GM21447 (cell line): ENCODE data around the gene VPS13D.

Experiments used
- ATAC-seq: cut with Tn5 transposase; IDR thresholded peaks from one replicate; pipeline ENCODE4 v1.9.1; 2021; ENCODE audit not compliant: unreplicated experiment

Gene VPS13D

DNA sequence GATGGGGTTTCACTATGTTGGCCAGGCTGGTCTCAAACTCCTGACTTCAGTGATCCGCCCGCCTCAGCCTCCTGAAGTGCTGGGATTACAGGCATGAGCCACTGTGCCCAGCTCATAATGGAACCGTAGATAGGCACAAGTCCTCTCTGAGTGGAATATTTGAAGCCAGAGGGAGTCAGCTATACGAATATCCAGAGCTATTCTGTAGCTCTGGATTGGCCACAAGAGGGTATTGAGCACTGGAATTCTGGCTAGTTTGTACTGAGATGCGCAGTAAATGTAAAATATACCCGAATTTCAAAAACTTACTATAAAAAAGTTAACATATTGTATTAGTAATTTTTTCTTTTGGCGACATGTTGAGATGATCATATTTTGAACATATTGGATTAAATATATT lies 851 bp upstream of the VPS13D start:
- ATAC-seq: no peak

DNA sequence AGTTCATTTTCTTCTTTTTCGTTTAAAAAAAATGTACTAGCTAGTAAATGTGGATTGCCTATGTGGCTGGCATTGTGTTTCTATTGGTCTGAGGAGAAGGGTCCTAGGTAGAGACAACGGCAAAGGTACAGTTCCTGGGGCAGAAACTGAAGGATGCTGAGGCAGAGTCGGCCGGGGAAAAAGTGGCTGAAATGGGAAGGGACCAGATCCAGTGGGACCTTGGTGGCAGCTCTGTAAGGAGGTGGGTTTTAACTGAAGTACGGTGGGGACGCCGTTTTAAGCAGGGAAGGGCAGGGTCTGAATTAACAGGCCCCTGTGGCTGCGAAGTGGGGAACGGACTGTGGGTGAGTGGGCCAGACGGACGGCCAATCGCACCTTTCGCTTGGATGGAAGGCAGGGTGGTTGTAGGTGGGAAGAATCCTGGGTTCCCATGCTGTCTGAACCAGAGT lies 420 bp upstream of the VPS13D start:
- peak; percentile 11 for ATAC-seq

- ATAC-seq: peak; percentile 25
Measured at GRCh38 chr1:12230549-12231275, 882 bp downstream of the VPS13D start.

GRCh38 chr1:12231276-12231595 lies 1.4 kb downstream of the VPS13D start:
- ATAC-seq: no peak

DNA sequence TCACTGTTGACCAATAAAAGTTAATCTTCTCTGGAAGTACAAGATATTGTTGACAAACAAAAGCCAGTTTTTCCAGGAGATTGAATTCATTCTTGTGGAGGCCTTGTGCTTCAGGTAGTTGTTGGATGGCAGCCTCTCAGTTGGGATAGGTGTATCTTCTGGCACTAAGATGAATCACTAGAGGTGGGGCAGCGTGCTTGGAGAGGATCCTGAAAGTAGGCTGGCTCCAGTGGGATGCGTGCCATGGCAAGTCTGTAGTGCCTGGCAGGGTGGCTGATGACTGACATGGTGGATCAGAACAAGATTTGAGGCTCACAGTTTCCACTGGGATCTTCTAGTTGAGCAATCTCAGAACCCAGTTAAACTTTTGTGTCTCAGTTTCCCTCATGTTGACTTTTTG lies 2.4 kb downstream of the VPS13D start:
- no peak for ATAC-seq

DNA sequence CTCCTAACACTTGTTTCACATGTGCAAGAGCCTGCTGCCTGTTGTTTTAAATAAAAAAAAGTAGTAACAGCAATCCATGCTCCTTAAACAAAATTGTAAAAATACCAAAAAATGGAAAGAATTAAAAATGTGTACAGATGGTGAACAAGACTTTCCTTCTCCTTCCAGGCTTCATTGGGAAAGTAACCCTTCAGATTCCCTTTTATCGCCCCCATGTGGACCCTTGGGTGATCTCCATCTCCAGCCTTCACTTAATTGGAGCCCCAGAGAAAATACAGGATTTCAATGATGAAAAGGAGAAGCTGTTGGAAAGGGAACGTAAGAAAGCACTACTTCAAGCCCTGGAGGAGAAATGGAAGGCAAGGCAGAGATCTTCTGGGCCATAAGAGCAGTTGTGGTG lies 14.2 kb downstream of the VPS13D start:
- ATAC-seq: no peak

DNA sequence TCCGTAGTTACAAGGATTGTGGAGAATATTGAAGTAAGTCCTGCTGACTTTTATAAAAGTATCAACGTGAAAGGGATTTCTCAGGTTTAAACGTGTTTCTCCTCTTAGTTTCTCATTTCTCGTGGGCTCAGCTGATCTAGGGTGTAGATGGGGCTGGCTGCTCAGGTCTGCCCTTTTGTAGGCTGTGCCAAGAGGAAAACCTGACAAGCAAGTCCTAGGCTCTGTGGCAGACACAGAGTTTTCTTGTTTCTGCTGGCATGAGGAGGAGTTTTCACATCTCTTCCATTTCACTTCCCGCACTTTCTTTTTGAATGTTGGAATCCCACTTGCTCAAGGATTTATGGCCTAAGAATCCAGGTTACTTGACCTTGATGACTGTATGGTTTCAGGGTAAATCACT lies 14.8 kb downstream of the VPS13D start:
- no peak for ATAC-seq

- no peak for ATAC-seq
Measured at GRCh38 chr1:12245116-12245515, 15.3 kb downstream of the VPS13D start.

DNA sequence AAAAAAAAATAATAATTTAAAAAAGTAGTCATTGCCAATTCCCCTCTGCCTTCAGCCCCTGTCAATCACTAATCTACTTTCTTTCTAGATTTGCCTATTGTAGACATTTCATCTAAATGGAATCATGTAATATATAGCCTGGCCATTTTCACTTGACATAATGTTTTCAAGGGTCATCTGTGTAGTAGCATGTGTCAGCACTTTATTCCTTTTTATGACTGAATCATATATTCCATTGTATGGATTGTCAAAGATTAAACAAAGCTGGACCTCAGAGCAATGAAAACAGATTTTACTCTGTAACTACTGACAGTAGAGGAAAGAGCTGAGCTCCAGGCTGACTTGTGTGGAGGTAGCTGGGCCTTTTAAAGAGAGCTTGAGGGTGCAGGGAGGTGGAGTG lies 15.9 kb downstream of the VPS13D start:
- ATAC-seq: no peak

- ATAC-seq: no peak
Measured at GRCh38 chr1:12246584-12246983, 16.8 kb downstream of the VPS13D start.

DNA sequence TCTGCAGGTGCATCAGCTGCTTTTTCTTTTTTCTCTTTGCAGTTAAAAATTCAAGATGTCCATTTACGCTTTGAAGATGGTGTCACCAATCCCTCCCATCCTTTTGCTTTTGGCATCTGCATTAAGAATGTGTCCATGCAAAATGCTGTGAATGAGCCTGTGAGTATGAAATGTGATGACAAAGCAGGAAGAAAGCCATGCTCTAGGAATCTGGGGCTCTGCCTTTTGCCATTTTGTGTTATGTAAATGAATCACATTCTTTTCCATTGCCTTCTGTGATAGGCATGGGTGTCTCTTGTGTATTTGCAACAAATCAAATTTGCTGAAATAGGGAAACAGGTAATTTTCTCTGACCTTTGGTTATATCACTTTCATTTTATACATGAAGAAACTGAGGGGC lies 19.4 kb downstream of the VPS13D start:
- no peak for ATAC-seq

DNA sequence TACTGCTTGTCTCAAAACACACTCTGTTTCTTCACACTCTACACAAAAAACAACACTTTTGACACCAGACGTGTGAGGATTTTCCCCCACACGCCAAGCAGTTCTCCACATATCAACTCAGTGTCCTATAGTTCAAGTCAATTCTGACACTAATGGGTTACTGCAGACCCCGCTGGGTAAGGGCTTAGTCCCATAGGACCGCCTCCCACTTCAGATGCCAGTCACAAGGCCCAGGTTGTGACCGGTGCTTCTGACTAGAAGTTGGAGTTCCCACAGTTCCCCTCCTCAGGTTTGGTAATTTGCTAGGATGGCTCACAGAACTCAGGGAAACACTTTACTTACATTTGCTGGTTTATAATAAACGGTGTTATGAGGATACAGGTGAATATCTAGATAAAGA lies 19.9 kb downstream of the VPS13D start:
- no peak for ATAC-seq

DNA sequence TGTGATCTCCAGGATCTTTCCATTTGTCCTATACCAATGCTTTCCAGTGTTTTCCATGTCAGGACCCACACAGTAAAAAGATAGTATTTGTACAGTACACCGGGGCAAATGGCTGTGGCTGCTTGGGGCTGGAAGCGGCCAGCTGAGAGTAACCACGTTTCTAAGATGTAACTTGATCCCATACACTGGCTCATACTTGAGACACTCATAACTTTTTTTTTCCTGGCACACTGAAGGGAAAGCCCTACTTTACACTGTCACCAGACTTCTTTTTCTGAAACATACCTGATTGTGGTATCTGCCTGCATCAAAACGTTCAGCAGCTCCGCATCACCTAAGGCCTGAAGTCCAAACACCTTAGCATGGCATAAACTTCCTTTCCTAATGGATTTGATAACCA lies 21.6 kb downstream of the VPS13D start:
- no peak for ATAC-seq

GRCh38 chr1:12255913-12256312 lies 26.1 kb downstream of the VPS13D start:
- ATAC-seq: no peak

DNA sequence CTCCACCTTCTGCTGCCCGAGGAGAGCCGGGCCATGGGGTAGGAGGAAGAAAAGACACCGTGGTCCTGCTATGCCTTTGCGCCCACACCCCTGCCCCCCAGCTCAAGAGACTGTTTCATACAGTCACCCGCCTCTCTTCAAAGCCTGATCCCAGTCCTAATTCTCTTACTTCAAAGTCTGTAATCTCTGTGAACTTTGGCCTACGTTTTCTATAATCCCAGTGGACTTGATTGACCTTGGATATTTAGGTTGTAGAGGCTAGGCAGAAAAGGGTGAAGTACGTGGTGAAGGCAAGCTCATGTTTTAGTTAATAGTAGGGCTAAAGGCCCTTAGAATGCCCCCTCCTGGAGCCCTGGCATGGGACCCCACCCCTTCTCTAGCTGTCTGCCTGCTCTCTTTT lies 28.4 kb downstream of the VPS13D start:
- no peak for ATAC-seq

DNA sequence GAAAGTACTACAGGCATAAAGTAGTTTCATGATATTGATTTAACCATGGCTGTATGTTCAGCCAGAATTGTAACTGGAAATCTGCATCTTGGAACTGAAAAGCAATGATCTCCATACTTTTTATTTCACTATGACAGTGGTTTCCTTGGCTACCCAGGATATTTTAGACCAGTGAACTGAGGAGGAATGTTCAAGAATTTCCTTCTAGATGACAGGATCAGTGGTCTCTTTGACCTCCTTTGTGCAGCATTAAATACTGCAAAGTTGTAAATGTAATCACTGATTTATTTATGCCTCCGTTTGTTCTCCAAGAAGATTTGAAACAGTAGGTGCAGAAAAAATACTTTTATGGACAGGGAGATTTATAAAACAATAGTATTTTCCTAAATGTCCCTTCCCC lies 39.5 kb downstream of the VPS13D start:
- no peak for ATAC-seq

DNA sequence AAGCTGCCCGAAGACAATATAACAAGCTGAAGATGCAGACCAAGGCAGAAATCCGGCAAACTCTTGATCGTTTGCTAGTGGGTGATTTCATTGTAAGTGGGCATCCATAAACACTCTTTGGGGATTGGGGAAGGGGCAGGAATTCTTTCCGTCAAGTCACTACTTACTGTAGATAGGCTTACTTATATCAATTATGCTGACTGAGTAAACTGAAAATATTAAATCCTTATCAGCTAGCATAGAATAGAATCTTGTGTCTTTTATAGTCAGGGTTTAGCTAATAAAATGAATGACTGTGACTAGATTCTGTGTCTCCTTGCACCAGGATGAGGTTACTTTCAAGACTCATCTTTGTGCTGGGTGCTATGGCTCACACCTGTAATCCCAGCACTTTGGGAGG lies 41.2 kb downstream of the VPS13D start:
- ATAC-seq: no peak

DNA sequence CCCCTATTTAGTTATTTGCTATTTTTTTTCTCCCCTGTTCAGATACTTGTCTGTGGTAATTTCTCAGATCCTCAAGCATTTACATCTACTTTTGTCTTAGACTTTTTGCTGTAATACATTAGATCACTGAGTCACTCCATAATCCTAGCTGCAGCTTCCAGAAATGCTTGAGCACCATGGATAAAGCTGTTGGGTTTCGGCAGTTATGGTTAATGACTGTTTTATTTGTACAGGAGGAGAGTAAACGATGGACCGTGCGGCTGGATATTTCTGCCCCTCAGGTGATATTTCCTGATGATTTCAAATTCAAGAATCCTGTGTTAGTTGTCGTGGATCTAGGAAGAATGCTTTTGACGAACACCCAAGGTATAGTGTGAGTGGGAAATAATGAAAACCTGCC lies 42.9 kb downstream of the VPS13D start:
- ATAC-seq: no peak

DNA sequence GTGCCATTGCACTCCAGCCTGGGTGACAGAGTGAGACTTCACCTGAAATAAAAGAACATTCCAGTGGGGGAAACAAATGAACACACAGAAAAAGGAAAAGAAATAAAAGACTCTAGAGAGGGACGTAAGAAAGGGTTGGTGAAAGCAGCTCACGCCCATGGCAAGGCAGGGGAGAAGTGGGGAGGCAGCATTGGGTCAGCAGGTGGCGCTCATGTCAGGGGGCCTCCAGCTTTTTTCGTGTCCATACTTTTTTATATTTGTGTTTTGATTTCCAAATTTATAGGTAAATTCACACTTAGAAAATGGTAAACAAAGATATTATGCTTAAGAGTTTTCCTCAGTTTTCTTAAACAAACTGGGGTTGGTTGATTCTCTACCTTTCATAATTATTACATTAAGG lies 45.5 kb downstream of the VPS13D start:
- ATAC-seq: no peak

DNA sequence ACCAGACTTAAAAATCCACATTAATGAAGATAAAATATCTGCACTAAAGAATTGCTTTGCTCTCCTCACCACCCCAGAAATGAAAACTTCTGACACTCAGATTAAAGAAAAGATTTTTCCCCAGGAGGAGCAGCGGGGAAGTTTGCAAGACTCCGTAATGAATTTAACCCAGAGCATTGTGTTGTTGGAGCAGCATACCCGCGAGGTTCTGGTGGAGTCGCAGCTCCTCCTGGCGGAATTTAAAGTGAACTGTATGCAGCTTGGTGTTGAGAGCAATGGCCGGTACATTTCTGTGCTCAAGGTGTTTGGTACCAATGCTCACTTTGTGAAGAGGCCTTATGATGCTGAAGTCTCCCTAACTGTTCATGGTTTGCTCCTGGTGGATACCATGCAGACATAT lies 46.4 kb downstream of the VPS13D start:
- no peak for ATAC-seq

DNA sequence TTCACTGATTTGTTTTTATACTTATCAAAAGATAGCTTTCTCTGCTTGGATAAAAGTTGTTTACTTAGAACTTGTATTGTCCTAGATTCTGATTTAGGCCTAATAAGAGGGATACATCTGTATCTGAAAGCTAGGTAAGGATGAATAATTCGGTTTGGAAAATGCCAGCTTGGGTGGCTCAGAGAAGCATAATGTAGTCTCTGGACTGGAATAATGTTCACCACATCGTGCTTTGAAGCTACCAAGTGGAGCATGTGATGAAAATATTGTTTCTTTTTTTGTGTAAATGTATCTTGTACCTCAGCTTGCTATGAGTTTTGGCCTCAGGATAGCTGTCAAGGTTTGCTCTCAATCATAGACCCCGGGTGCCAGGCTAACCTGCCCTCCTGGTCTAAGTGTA lies 49.2 kb downstream of the VPS13D start:
- ATAC-seq: no peak

DNA sequence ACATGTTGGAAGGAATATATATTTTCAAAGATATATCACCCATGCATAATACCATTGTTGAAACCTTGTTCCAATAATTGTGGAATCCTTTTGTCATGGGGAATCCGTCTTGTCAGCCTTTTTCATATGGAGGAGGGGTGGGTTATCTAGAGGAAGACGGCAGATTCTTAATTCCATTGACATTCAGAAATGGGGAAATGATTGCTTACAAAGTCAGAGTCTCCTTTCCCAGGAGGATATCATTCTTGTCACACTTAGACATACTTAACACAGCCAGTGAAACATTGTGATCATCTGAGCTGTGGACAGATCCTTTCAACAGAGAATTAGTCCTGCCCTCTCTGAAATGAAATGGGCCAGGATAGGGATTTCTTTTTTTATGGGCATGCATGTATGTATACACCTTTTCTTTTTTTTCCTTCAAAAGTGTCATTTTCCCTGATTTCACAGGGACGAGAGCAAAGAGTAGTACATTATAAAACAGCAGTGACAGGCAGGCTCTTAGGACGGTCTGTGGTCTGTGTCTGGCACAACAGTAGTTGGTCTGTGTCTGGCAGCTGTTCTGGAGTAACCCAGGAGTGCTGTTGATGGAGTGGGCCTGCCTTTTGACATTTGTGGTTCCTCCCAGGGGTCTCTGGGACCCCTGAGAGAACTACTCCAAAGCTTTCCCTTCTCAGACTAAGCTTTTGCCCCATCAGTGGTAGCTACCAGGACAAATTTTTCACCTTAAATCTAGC lies 50.1 kb downstream of the VPS13D start:
- ATAC-seq: no peak

- ATAC-seq: no peak
Measured at GRCh38 chr1:12282142-12282541, 52.3 kb downstream of the VPS13D start.
